HG03378 (cell line): ENCODE results near the gene TAGAP.

ENCODE experiments used
- ATAC-seq: cut with Tn5 transposase; IDR thresholded peaks from one replicate; pipeline ENCODE4 v1.9.1; 2021; ENCODE audit warnings: mild to moderate bottlenecking, moderate library complexity; ENCODE audit not compliant: unreplicated experiment

The TAGAP gene

GRCh38 chr6:159044899-159045727, at the start of gene TAGAP:
TSS of gene TAGAP (minus strand) at chr6:159044991. CDS start at chr6:159044146, 845 bp downstream.
- ATAC-seq = peak; percentile 88

- ATAC-seq = no peak
Measured at GRCh38 chr6:159093609-159094443, 49.0 kb upstream of the TAGAP start.

GRCh38 chr6:159092631-159093030, 47.8 kb upstream of the TAGAP start:
- ATAC-seq = no peak

- ATAC-seq = no peak
Measured at GRCh38 chr6:159090530-159091480, 46.0 kb upstream of the TAGAP start.

- no peak for ATAC-seq
Measured at GRCh38 chr6:159089909-159090308, 45.1 kb upstream of the TAGAP start.

- no peak for ATAC-seq
Measured at GRCh38 chr6:159089443-159089842, 44.7 kb upstream of the TAGAP start.

- no peak for ATAC-seq
Measured at GRCh38 chr6:159086033-159086618, 41.3 kb upstream of the TAGAP start.

GRCh38 chr6:159085396-159085895, 40.7 kb upstream of the TAGAP start:
- no peak for ATAC-seq

GRCh38 chr6:159084493-159085091, 39.8 kb upstream of the TAGAP start:
- ATAC-seq = no peak

GRCh38 chr6:159083146-159083545, 38.4 kb upstream of the TAGAP start:
- ATAC-seq = no peak

- no peak for ATAC-seq
Measured at GRCh38 chr6:159082039-159082815, 37.4 kb upstream of the TAGAP start.

GRCh38 chr6:159080217-159080976, 35.6 kb upstream of the TAGAP start:
- ATAC-seq = no peak

GRCh38 chr6:159079367-159079766, 34.6 kb upstream of the TAGAP start:
- no peak for ATAC-seq

GRCh38 chr6:159077123-159077522, 32.3 kb upstream of the TAGAP start:
- no peak for ATAC-seq

GRCh38 chr6:159075506-159076228, 30.9 kb upstream of the TAGAP start:
- no peak for ATAC-seq

GRCh38 chr6:159074876-159075275, 30.1 kb upstream of the TAGAP start:
- no peak for ATAC-seq

- ATAC-seq = no peak
Measured at GRCh38 chr6:159074120-159074684, 29.4 kb upstream of the TAGAP start.
